RKO (cell line): ENCODE data around the gene PPARG.
"Not testable (repeated sequence)": the region's sequence is repeated elsewhere in the genome, so short reads cannot be mapped to it uniquely, and the experiment has no call there.

Source experiments
- DNase-seq: peaks from one replicate; pipeline ENCODE4 v3.0.0-alpha.2; 2016; ENCODE audit warnings: low spot score

Gene PPARG

GRCh38 chr3:12380461-12380860 is 91.6 kb downstream of the PPARG start:
- no peak for DNase-seq

- no peak for DNase-seq
These were observed 92.3 kb downstream of the PPARG start for GRCh38 chr3:12381199-12381598.

GRCh38 chr3:12383218-12383617 is 94.3 kb downstream of the PPARG start:
- DNase-seq, result no peak

- DNase-seq, result no peak
These were observed 95.8 kb downstream of the PPARG start for GRCh38 chr3:12384451-12385233.

GRCh38 chr3:12386514-12387291 is 97.8 kb downstream of the PPARG start:
- not testable (repeated sequence) for DNase-seq

- DNase-seq, result no peak
These were observed 99.3 kb downstream of the PPARG start for GRCh38 chr3:12388185-12388584.

GRCh38 chr3:12392101-12392878 is 103.4 kb downstream of the PPARG start:
- DNase-seq, result no peak

GRCh38 chr3:12393894-12394293 is 105.0 kb downstream of the PPARG start:
- DNase-seq, result no peak

GRCh38 chr3:12394569-12395271 is 105.8 kb downstream of the PPARG start:
- no peak for DNase-seq

- DNase-seq, result no peak
These were observed 106.6 kb downstream of the PPARG start for GRCh38 chr3:12395349-12396012.

GRCh38 chr3:12396471-12396870 is 107.6 kb downstream of the PPARG start:
- DNase-seq, result no peak

- DNase-seq, result no peak
These were observed 110.4 kb downstream of the PPARG start for GRCh38 chr3:12399226-12399625.

- peak; percentile 57 for DNase-seq
These were observed 111.8 kb downstream of the PPARG start for GRCh38 chr3:12400616-12401194.

- no peak for DNase-seq
These were observed 112.3 kb downstream of the PPARG start for GRCh38 chr3:12401208-12401607.

- peak; percentile 92 for DNase-seq
These were observed 116.8 kb downstream of the PPARG start for GRCh38 chr3:12405432-12406272.

- DNase-seq, result no peak
These were observed 120.3 kb downstream of the PPARG start for GRCh38 chr3:12408984-12409683.

GRCh38 chr3:12409684-12410596 is 121.1 kb downstream of the PPARG start:
- DNase-seq, result no peak

GRCh38 chr3:12413721-12414255 is 124.9 kb downstream of the PPARG start:
- DNase-seq, result no peak
